T-helper 1 cell treated with Interleukin-12 subunit alpha and Interleukin-12 subunit beta and Interleukin-4 antibody, amounts not matched to agents 30 ng/mL and 1 ng/mL, for 36 hours (primary cell): ENCODE measurements around the gene LMAN2. TPM values are rescaled to one million over a fixed set of nuclear protein-coding genes. Genes with fewer than 3 reads are reported as not detected.

Experiments used
- intact Hi-C: fragments of 100-400 bp; cut with micrococcal nuclease; formaldehyde crosslinking; loops from one replicate; pipeline ENCODE4 v1.15.1; 2024
- total RNA-seq: library from RNA; stranded (reverse); gene quantifications from 2 replicates; pipeline ENCODE4 v1.2.3, GENCODE V29; 2022

Gene LMAN2
- total RNA-seq, 1 donor from 2014 or later = 151 TPM

- intact Hi-C loops = no loop called here
Measured at GRCh38 chr5:177330991-177331842, 20.3 kb downstream of the LMAN2 start.

GRCh38 chr5:177329883-177330282, 21.6 kb downstream of the LMAN2 start:
- intact Hi-C loops = no loop called here

DNA sequence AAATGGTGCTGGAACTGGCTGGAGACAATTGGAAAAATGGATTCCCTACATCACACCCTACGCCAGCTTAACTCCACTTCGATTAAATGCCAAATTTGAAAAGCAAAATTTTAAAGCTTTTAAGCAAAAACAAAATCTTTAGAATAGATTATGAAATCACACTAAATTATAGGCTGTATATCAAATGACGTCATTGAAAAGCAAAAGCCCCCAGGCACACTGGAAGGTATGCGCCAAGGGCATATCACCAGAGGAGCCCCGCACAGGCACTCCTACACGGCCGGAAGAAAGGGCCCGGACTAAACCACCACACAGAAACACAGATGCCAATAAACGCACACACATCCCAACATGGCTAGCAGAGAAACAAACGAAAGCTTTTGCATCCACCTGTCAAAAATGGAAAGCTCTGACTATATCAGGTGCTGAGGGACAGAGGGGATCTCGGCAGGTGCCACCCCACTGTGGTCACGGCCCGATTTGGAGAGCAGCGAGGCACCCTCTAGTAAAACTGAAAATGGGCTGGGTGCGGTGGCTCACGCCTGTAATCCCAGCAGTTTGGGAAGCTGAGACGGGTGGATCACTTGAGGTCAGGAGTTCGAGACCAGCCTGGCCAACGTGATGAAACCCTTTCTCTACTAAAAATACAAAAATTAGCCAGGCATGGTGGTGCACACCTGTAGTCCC, 22.8 kb downstream of the LMAN2 start:
- intact Hi-C loops = no loop called here

DNA sequence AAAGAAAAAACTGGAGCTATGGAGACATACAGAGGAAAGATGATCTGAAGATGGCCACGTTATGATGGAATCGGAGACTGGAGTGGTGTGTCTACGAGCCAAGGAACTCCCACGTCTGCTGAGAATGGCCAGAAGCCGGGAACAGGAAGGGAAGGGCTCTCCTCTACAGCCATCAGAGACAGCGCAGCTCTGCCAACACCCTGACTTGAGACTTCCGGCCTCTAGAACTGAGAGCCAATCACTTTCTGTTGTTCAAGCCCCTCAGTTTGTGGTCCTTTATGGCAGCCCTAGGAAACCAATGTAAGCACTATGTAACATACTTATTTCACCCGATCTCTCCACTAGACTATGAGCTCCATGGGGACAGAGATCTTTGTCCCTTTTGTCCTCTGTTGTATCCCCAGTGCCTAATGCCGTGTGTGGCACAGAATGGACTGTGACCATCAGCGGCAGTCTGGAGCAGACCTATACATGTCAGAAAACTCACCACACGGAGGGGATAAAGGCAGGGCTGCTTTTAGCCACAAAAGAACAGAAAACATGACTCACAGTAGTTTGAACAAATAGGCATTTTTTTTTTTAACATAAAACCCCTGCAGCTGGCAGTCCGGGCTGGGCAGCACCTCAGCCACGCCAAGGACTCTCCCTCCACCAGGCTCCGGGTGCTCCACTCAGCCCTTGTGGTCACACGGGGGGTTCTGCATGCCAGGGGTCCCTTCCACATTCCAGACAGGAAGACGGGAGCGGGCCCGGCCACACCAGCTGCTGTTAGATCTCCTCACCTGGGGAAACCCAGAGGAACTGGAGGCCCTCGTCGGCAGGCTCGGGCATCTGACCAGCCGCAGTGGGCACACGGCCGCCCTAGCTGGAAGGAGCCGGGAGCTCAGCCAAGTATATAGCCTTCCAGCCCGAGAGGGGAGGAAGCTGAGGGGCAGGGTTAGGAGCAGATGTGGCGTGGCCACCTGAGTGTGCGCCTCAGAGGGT, 23.6 kb downstream of the LMAN2 start:
- intact Hi-C loops = no loop called here

- intact Hi-C loops = no loop called here
Measured at GRCh38 chr5:177325868-177326381, 25.5 kb downstream of the LMAN2 start.

DNA sequence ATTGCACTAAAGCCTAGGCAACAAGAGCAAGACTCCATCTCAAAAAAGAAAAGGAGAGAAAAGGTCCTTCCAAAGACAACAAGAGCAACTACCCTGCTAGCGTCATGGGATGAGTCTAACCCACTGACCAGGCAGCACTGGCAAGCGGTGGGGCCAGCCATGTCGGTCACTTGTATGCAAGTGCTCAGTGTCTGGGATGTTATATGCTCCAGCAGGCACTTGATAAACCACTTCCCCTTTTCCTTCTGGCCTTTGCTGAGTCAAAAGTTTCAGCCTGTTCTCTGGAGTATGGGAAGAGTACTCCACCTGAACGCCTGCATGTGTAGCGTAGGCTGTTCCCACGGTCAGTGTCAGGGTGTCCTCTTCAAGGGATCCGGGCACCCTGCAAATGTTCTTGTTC, 30.6 kb downstream of the LMAN2 start:
- intact Hi-C loops = no loop called here

DNA sequence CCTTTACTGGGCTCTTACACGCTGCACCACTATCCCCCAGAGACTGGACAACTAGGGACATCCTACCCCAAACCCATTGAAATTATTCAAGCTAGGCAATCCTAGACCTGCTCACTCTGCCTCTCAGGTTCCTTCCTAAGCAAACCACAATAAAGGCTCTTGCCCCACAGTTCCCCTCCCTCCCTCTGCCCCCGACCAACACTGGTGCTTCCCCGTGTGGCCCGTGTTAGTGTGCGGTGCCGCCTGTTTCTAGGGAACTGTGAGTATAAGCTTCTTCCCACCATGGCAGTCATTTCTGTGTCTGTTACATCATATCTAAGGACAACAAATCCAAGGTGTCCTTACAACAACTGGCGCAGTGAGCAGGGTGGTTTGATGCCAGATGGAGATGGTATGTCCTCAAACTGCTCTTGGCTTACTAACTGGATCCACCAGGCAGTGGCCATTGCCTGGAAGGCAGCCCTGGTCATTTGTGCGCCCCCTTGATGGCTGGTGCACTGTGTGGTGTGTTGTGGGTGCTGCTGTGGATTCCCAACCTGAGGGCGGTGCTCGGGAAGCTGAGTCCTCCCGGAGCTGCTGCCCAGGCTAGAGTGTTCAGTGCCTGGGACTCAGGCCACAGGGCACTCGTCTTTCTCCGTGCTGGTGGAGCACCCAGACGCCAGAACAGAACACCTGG, 31.4 kb downstream of the LMAN2 start:
- intact Hi-C loops = no loop called here

GRCh38 chr5:177317959-177318377, 33.5 kb downstream of the LMAN2 start:
- intact Hi-C loops = loop anchor here (1.0 kb wide), 4 partner anchors 64 to 182 kb away; no protein-coding TSS in a partner anchor

DNA sequence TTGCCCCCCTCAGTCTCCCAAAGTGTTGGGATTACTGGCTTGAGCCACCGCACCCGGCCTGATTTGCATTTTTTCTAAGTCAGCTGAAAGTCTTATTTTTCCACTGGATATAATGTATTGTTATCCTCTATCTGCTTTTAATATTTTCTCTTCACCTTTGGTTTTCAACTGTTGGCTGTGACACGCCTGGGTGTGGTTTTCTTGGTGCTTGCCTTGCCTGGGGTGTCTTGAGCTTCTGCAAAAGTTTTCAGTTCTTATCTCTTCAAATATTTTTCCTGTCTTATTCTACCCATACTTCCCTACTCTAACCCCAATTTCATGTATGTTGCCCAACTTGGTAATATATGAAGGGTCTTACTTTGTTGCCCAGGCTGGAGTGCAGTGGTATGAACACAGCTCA, 35.5 kb downstream of the LMAN2 start:
- intact Hi-C loops = no loop called here

DNA sequence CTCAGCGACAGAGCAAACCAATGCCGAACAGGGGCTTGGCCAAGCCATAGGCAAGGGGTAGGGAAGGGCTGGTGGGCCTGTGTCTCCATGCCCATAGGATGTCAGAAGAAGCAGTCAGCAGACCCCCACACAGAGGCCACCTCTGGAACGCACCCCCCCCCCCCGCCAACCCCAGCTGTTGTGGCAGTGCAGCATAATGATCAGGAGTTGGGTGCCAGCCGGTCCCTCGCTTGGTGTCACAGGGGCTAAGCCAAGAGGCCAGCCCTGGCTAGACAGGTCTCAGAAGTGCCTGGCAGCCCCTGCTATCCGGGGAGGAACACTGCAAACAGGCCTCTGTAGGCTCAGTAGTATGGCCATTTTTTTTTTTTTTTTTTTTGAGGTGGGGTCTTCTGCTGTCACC, 36.1 kb downstream of the LMAN2 start:
- intact Hi-C loops = no loop called here

DNA sequence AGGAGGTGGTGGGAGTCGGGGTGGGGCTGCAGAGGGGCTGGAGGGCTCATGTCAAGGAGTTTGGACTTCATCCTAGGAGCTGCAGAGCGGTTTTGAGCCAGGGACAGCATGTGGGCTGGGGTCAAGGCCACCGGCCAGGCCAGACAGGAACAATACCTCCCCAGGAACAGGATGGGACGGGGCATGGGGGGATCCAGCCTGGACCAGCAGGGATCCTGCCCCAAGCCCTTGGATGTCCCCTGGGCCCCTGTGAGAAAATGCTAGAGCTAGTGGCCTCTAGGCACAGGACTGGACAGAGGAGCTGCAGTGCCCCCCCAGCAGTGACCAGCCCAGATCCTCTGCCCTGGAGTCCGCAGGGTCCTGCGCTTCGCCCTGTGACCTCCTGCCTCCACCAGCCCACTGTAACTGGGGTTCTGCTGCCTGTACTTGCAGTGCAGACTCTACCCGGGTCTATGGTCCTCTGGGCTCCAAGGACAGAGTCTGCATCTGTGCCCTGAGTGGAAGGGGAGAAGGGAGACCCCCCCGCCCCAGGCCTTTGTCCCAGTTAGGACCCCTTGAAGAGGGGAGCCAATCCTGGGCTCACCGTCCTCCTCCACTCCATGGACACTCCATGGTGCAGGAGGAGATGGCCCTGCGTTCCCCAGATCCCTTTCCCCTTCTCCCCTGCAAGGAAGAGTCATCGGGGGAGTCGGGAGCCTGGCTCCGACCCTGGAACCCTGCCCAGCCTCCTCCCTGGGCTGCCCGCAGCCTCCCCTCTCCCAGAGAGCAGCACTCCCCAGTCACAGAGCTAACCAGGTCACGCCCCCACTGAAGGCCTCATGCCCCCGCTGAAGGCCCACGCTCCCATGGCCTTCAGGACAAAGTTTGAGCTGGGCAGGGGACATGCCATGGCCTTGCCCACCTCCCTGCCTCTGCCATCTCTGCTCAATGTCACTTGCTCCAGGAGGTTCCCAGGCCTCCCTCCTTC, 36.8 kb downstream of the LMAN2 start:
- intact Hi-C loops = loop anchor here (5.0 kb wide), 1 partner anchor 927 kb away; the partner anchor contains the start of genes HIGD2A and NOP16

DNA sequence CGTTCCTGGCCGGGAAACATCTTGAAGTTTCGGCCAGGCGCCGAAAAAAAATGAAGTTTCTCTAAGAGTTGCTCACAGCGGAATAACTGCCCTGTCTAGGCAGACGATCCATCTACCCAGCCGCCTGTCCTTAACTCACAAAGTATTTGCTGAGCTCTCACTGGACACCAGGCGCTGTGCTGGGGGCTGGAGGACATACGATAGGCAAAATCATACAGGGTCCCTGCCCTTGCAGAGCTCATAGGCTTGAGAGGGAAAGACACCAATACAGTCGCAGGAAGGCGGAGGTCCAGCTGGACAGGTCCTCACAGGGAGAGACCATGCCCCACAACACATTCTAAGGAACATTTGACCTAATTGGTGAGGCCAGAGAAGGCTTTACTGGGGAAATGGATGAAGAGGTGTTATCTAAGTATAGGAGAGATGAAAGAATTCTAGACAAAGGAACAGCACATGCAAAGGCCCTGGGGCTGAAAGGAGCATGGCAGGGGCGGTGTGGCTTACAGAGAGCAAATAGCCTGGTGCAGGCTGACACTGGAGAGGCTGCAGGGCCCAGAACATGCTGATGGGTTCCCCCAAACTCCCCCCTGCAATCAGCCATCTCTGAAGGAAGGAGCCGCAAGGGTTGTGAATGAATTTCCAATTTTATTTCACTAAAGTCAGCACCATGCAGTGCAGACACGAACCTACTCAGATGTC, 37.8 kb downstream of the LMAN2 start:
- intact Hi-C loops = loop anchor here (5.0 kb wide), 1 partner anchor 926 kb away; the partner anchor contains the start of genes HIGD2A and NOP16

DNA sequence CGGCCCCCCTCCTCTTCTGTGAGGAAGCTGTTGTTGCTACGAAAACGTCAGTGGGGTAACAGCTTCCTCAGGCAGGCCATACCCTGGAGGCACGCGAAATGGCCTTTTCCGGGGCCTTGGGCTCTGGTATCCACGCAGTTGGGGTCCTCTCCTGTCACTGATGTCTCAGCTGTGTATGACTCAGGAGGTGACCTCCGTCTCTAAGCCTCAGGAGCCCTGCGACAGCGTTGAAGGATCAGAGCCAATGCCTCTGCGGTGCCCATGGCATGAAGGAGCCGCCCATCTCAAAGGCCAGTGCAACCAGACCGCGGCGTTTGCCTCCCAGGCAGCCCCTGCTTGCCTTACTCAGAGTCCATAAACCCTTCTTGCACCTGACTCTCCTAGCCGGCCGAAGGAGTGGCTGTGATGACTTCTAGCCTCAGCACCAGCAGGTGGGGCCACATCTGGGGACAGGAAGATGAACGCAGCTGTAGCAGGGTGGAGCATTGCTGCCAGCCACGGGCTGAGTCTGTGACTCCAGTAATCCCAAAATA, 38.8 kb downstream of the LMAN2 start:
- intact Hi-C loops = loop anchor here (1.0 to 5.0 kb wide), 11 partner anchors 39 to 925 kb away; partner anchors contain the start of genes FGFR4, GRK6, HIGD2A and HNRNPAB

DNA sequence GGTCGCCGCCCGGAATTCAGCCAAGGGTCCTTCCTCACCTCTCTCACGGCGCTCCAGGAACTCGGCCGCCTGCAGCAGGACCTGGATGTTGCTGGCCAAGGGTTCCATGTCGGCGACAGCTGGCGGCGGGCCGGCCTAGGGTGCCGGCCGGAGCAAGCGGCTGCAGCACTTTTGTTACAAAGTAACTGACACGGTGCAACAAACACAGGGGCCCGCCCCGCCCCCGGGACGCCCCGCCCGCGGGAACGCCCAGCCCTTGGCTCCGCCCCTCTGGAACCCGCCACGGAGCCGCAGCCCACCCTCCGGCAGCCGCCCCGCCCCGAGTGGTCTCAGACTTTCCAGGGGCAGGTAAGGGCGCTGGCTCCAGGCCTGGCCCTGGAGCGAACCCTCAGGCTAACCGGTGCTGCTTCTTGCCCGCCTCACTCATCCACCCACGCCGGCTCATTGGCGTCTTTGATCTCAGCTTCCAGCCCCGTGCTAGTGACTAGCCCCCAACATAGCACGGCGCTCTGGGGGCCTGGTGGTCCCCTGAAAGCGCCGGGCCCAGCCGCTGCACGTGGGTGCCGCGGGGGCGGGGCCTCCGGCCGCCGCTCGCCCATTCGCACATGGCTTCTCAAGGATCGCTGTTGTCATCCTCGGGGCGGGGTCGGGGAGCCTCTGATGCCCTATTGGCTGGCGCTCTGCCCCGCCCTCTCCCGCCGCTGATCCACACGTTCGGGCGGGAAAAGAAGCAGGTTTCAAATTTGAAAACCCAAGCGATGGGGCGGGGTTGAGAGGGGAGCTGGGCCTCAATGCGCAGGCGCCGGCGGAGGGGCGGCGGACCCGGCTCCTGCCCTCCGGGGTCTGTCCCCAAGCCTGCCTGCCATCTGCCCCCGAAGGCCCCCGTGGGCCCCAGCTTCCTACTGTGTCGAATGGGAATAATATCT, 39.5 kb downstream of the LMAN2 start, which contains the start of gene MXD3:
Gene MXD3 (minus strand): TSS at position 176 of the 926 bp plus-strand sequence. CDS start 68 bp downstream, at position 108.
- intact Hi-C loops = loop anchor here (1.0 to 5.0 kb wide), 13 partner anchors 9 to 925 kb away; partner anchors contain the start of genes FGFR4, GRK6, HIGD2A and HNRNPAB

DNA sequence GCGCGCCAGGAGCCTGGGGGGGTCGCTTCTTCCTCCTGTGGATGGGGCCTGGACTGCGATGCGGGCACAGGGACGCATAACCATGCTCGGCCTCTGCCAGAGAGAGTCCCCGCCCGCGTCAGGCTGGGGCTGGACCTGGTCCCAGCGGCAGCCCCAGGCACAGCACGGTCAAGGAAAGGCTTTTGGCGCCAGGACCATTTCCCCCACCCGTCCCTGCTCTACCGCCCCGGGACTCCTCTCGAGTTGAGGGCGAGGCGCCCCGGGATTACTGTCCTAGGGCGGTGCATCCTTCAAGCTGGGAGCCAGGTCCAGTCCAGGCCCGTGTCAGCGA, 40.1 kb downstream of the LMAN2 start:
- intact Hi-C loops = loop anchor here (1.0 to 5.0 kb wide), 3 partner anchors 8 to 924 kb away; partner anchors contain the start of genes HIGD2A, NOP16, PRELID1 and RAB24

GRCh38 chr5:177310757-177311391, 40.6 kb downstream of the LMAN2 start:
- intact Hi-C loops = loop anchor here (1.0 to 5.0 kb wide), 3 partner anchors 8 to 924 kb away; partner anchors contain the start of genes HIGD2A, NOP16, PRELID1 and RAB24
